Activated T-helper 2 cell treated with anti-CD3 and anti-CD28 coated beads, Interferon-gamma antibody, Interleukin-2, Interleukin-4, amounts not matched to agents 10 μg/mL and 5 μg/mL and 100 μg/mL, durations not matched to agents 14 hours and 24 hours and 36 hours (primary cell): ENCODE data around the gene GPC5. TPM values are rescaled to one million over a fixed set of nuclear protein-coding genes. Genes with fewer than 3 reads are reported as not detected.

Experiments used
- DNase-seq: peaks from one replicate; pipeline ENCODE4 v3.0.0; 2021; ENCODE audit warnings: low spot score
- H3K27ac Mint-ChIP-seq: one replicate; pipeline ENCODE4 v1.8.0; 2021; ENCODE audit warnings: mixed read lengths
- H3K27me3 Mint-ChIP-seq: one replicate; pipeline ENCODE4 v1.8.0; 2021; ENCODE audit warnings: low read depth, mixed read lengths
- H3K36me3 Mint-ChIP-seq: one replicate; pipeline ENCODE4 v1.8.0; 2021; ENCODE audit warnings: low read depth, mixed read lengths
- H3K4me1 Mint-ChIP-seq: one replicate; pipeline ENCODE4 v1.8.0; 2021; ENCODE audit warnings: low read depth, mixed read lengths
- H3K4me3 Mint-ChIP-seq: one replicate; pipeline ENCODE4 v1.8.0; 2021; ENCODE audit warnings: low read depth, mild to moderate bottlenecking, moderate library complexity, mixed read lengths
- H3K9me3 Mint-ChIP-seq: one replicate; pipeline ENCODE4 v1.8.0; 2021; ENCODE audit warnings: mixed read lengths
- intact Hi-C: fragments of 100-400 bp; cut with micrococcal nuclease; formaldehyde crosslinking; loops from one replicate; pipeline ENCODE4 v1.15.1; 2023
- total RNA-seq: library from RNA; stranded (reverse); gene quantifications from 2 replicates; pipeline ENCODE4 v1.2.3, GENCODE V29; 2022

GPC5 gene
- total RNA-seq, 1 donor from 2014 or later = 0.57 TPM

- intact Hi-C loops = no loop called here
- H3K27me3 Mint-ChIP-seq = no peaks in the 10 kb centered on the region
- no peak overlapping the region for H3K4me3 Mint-ChIP-seq
Measured at GRCh38 chr13:91567485-91568207, 169.2 kb downstream of the GPC5 start.

DNA sequence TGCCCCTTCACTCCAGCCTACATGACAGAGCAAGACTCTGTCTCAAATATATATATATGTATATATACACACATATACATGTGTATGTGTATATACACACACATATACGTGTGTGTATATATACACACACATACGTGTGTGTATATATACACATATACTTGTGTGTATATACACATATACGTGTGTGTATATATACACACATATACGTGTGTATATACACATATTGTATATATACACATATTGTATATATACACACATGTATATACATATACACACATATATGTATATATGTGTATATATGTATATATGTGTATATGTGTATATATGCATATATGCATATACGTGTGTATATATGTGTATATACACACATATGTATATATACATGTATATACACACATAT is 173.3 kb downstream of the GPC5 start:
- H3K27ac Mint-ChIP-seq = no peak overlapping the region
- H3K9me3 Mint-ChIP-seq = no peaks in the 10 kb centered on the region
- intact Hi-C loops = no loop called here
- H3K4me1 Mint-ChIP-seq = no peaks in the 10 kb centered on the region
- no peak overlapping the region for H3K4me3 Mint-ChIP-seq
- no peaks in the 10 kb centered on the region for H3K36me3 Mint-ChIP-seq
- no peak for DNase-seq
- H3K27me3 Mint-ChIP-seq = no peaks in the 10 kb centered on the region

More at GRCh38 chr13:91567485-91568207, 169.2 kb downstream of the GPC5 start:
- DNase-seq = no peak
- Mint-ChIP-seq H3K36me3 (no peaks in the 10 kb centered on the region), H3K9me3 (no peaks in the 10 kb centered on the region), H3K4me1 (no peaks in the 10 kb centered on the region), H3K27ac (no peak overlapping the region)

GRCh38 chr13:91572439-91572838 is 174.0 kb downstream of the GPC5 start:
- intact Hi-C loops = no loop called here
- Mint-ChIP-seq H3K4me3 (no peak overlapping the region), H3K27me3 (no peaks in the 10 kb centered on the region)

GRCh38 chr13:91572944-91573598 is 174.7 kb downstream of the GPC5 start:
- no peaks in the 10 kb centered on the region for H3K9me3 Mint-ChIP-seq
- no peaks in the 10 kb centered on the region for H3K4me1 Mint-ChIP-seq
- no peak overlapping the region for H3K27ac Mint-ChIP-seq
- no peak for DNase-seq
- H3K36me3 Mint-ChIP-seq = no peaks in the 10 kb centered on the region
- H3K4me3 Mint-ChIP-seq = no peak overlapping the region
- intact Hi-C loops = no loop called here
- no peaks in the 10 kb centered on the region for H3K27me3 Mint-ChIP-seq

More at GRCh38 chr13:91572439-91572838, 174.0 kb downstream of the GPC5 start:
- Mint-ChIP-seq H3K36me3 (no peaks in the 10 kb centered on the region), H3K27ac (no peak overlapping the region), H3K9me3 (no peaks in the 10 kb centered on the region), H3K4me1 (no peaks in the 10 kb centered on the region)
- no peak for DNase-seq

DNA sequence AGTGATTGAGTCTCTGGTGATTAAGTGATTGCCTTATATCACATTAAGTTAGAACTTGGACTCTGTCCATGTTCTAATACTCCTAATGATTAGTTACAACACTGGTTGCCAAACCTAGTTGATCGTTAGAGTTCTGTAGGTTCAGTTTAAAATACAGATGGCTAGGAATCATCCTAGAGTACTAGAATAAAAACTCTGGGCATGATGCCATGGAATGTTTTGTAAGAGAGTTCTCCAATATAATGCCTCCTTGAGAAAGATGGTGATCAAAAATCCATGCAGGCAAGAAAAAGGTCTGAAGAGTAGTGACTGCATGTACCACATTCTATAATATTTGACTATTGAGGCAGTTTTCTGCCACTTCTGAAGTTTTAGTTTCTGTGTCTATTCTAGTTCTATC is 176.3 kb downstream of the GPC5 start:
- Mint-ChIP-seq H3K4me3 (no peak overlapping the region), H3K4me1 (no peaks in the 10 kb centered on the region), H3K36me3 (no peaks in the 10 kb centered on the region), H3K27ac (no peak overlapping the region), H3K9me3 (peaks cover 3% of the 10 kb centered on the region), H3K27me3 (no peaks in the 10 kb centered on the region)
- no peak for DNase-seq
- intact Hi-C loops = no loop called here

DNA sequence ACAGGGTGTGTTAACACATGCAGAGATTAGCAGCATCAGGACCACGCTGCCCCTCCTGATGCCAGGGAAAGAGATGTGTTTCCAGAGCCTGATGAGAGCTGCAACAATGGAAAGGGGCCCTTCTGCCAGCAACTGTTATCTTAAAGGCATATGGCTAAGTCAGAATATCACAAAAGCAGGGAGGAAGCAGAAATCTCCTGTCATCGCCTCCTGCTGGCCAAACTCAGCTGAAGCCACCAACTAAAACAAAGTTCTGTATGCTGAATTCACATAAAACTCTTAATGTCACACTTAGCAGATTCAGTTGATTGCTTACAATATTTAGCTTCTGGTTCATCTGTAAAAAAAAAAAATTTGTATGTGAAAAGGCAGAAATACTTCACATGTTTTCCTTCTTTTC is 178.2 kb downstream of the GPC5 start:
- Mint-ChIP-seq H3K4me1 (no peaks in the 10 kb centered on the region), H3K9me3 (peaks cover 11% of the 10 kb centered on the region), H3K27me3 (no peaks in the 10 kb centered on the region), H3K27ac (no peak overlapping the region), H3K36me3 (no peaks in the 10 kb centered on the region), H3K4me3 (no peak overlapping the region)
- no peak for DNase-seq
- intact Hi-C loops = no loop called here

GRCh38 chr13:91579320-91579719 is 180.9 kb downstream of the GPC5 start:
- Mint-ChIP-seq H3K27me3 (no peaks in the 10 kb centered on the region), H3K4me3 (no peak overlapping the region), H3K27ac (no peak overlapping the region), H3K4me1 (no peaks in the 10 kb centered on the region), H3K36me3 (no peaks in the 10 kb centered on the region), H3K9me3 (peaks cover 11% of the 10 kb centered on the region)
- DNase-seq = no peak
- intact Hi-C loops = no loop called here

DNA sequence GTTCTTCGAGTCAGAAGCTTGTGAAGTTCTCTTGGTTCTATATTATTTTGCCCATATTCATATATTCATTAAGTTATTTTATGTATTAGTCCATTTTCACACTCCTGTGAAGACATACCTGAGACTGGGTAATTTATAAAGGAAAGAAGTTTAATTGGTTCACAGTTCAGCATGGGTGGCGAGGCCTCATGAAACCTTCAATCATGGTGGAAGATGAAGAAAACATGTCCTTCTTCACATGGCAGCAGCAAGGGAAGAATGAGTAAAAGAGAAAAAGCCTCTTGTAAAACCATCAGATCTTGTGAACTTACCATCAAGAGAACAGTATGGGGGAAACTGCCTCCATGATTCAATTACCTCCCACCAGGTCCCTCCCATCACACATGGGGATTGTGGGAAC is 182.3 kb downstream of the GPC5 start:
- peaks cover 11% of the 10 kb centered on the region for H3K9me3 Mint-ChIP-seq
- H3K27ac Mint-ChIP-seq = no peak overlapping the region
- no peak for DNase-seq
- intact Hi-C loops = no loop called here
- H3K4me3 Mint-ChIP-seq = no peak overlapping the region
- H3K36me3 Mint-ChIP-seq = no peaks in the 10 kb centered on the region
- no peaks in the 10 kb centered on the region for H3K4me1 Mint-ChIP-seq
- H3K27me3 Mint-ChIP-seq = no peaks in the 10 kb centered on the region

DNA sequence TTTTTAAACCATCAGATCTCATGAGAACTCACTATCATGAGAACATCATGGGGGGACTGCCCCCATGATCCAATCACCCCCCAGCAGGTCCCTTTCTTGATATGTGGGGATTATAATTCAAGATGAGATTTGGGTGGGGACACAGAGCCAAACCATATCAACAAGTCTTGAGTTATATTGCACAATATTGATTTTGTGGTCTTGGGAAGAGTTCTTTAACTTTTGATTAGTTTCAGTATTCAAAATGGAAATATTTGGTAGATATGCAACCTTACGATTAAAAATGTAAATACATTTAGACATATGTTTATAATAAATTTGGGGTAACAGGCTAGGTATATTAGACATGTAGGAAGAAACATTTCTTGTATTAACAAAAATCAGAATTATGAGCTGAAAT is 188.2 kb downstream of the GPC5 start:
- Mint-ChIP-seq H3K4me1 (no peaks in the 10 kb centered on the region), H3K4me3 (no peak overlapping the region), H3K36me3 (no peaks in the 10 kb centered on the region), H3K27ac (no peak overlapping the region), H3K27me3 (no peaks in the 10 kb centered on the region), H3K9me3 (no peaks in the 10 kb centered on the region)
- intact Hi-C loops = no loop called here
- no peak for DNase-seq

DNA sequence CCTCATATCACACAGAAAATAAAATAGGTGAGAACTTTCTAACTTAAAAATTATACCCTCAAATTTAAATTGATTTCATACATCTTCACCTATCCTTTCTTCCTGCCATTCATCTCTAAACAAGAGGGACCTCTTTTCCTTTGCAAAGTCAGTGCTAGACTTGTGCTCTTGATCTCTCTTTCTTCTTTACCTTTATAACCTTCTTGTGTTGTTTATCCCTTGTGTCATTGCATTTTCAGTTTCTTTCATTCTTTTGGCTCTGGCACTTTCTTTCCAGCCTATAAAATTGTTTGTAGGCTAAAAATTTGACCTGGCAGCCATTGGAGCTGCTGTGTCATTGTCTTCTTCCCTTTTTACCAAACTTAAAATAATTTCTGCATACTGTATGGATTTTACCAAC is 190.1 kb downstream of the GPC5 start:
- Mint-ChIP-seq H3K27me3 (no peaks in the 10 kb centered on the region), H3K9me3 (no peaks in the 10 kb centered on the region)
- intact Hi-C loops = no loop called here

DNA sequence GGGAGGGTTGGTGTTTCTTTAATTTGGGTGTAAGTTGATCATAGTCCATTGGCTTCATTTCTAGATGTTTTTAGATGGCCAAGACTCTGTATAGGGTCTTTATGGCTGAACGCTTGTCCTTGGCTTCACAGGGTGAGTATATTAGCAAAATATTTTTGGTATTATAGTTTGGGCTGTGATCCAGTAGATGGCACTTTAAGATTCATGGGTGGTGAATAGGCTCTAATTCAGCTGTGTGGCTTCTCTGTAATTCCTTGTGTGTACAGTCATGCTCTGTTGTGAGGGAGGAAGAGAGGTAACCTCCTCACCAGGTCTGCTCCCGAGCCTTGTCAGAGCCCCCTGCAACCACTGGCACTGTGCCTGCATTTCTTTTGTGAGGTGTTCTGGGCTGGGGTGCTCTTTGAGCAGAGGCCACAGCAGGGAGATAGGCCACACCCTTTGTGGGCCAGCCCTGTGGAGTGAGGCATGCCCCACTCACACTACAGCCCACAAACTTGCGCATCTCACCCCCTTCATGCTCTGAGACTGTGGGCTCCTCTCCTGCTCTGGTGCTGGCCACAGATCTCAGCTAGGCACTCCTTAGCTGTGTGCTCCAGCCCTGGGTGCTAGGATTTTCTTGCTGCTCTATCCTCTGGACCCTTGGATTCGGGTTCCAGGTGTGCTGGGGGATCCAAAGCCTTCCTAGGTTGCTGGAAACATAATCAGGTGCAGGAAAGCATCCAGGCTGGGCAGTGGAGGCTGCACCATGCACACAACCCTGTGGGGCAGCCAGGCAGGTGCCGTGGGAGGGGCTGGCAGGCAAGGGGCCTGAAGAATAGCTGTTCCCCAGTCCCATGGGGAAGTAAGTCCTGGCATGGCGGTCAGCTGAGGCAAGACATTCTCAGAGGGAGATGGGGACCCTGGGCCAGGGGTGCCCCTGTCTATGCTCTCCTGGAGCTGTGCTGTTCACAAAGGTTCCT is 193.9 kb downstream of the GPC5 start:
- DNase-seq = no peak
- no peak overlapping the region for H3K4me3 Mint-ChIP-seq
- no peaks in the 10 kb centered on the region for H3K9me3 Mint-ChIP-seq
- no peaks in the 10 kb centered on the region for H3K4me1 Mint-ChIP-seq
- no peaks in the 10 kb centered on the region for H3K27me3 Mint-ChIP-seq
- intact Hi-C loops = no loop called here
- no peak overlapping the region for H3K27ac Mint-ChIP-seq
- H3K36me3 Mint-ChIP-seq = no peaks in the 10 kb centered on the region

More for the DNA sequence above, 190.1 kb downstream of the GPC5 start:
- no peak for DNase-seq
- H3K4me1 Mint-ChIP-seq = no peaks in the 10 kb centered on the region
- H3K4me3 Mint-ChIP-seq = no peak overlapping the region
- H3K27ac Mint-ChIP-seq = no peak overlapping the region
- no peaks in the 10 kb centered on the region for H3K36me3 Mint-ChIP-seq

DNA sequence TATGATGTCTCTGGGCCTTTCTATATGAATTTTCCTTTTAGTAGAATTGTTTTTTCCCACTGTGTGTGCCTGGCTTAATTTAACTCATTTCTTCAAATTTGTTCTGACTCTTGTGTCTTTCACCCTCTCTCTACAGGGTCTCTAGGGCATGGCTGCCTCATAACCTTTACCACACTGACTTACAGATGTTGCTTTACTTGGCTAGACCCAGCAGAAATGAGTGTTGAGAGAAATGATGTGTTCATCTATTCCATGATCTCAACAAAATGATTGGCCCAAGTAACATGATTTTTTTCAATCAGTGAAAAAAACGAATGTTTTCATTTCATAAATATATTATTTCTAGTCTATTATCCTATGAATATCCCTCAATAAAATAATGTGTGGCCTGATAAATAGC is 195.0 kb downstream of the GPC5 start:
- Mint-ChIP-seq H3K4me3 (no peak overlapping the region), H3K36me3 (no peaks in the 10 kb centered on the region), H3K27me3 (no peaks in the 10 kb centered on the region), H3K9me3 (no peaks in the 10 kb centered on the region), H3K4me1 (no peaks in the 10 kb centered on the region), H3K27ac (no peak overlapping the region)
- DNase-seq = no peak
- intact Hi-C loops = no loop called here

- no peaks in the 10 kb centered on the region for H3K4me1 Mint-ChIP-seq
- no peaks in the 10 kb centered on the region for H3K9me3 Mint-ChIP-seq
Measured at GRCh38 chr13:91594061-91594460, 195.6 kb downstream of the GPC5 start.

More at GRCh38 chr13:91594061-91594460, 195.6 kb downstream of the GPC5 start:
- Mint-ChIP-seq H3K4me3 (no peak overlapping the region), H3K36me3 (no peaks in the 10 kb centered on the region), H3K27ac (no peak overlapping the region), H3K27me3 (no peaks in the 10 kb centered on the region)
- intact Hi-C loops = no loop called here
- DNase-seq = no peak
